ENCODE measurements around the gene C1orf122. TPM values are rescaled to one million over a fixed set of nuclear protein-coding genes. Genes with fewer than 3 reads are reported as not detected.
A peak's percentile ranks its signal among the peaks of the same experiment; 100 is the strongest.

The C1orf122 gene
- total and polyA plus RNA-seq, 2 of the 13 experiments (the other 11 are each of a cell fraction or from before 2014, with no cell fraction given): 18.7 to 40.6 TPM

- TF ChIP-seq NFKB2 (CRISPR knock-in tag; IDR thresholded peaks at IDR 0.05; ENCODE audit: borderline replicate concordance) (peak; percentile 38; the same call in 1 of the 2 replicates), GATAD2A (CRISPR knock-in tag; IDR thresholded peaks at IDR 0.05) (no peak), FOXC1 (CRISPR knock-in tag; IDR thresholded peaks at IDR 0.05; ENCODE audit: borderline replicate concordance) (no peak), ARID2 (CRISPR knock-in tag; IDR thresholded peaks at IDR 0.05; ENCODE audit: borderline replicate concordance) (no peak), ZNF749 (CRISPR knock-in tag; IDR thresholded peaks at IDR 0.05; ENCODE audit: borderline replicate concordance) (no peak), ZNF234 (CRISPR knock-in tag; conservative IDR thresholded peaks at IDR 0.05) (no peak), ZNF260 (CRISPR knock-in tag; IDR thresholded peaks at IDR 0.05; ENCODE audit: borderline replicate concordance, low read depth) (no peak), MLLT10 (CRISPR knock-in tag; IDR thresholded peaks at IDR 0.05) (no peak), RXRA (CRISPR knock-in tag; IDR thresholded peaks at IDR 0.05) (no peak), ZNF414 (CRISPR knock-in tag; IDR thresholded peaks at IDR 0.05) (no peak), KAT7 (CRISPR knock-in tag; IDR thresholded peaks at IDR 0.05; ENCODE audit: borderline replicate concordance) (no peak), ZNF556 (CRISPR knock-in tag; IDR thresholded peaks at IDR 0.05; ENCODE audit: borderline replicate concordance) (no peak), POLR2AphosphoS2 (IDR thresholded peaks at IDR 0.05; ENCODE audit: low read depth, low read length) (no peak), TGIF2 (CRISPR knock-in tag; IDR thresholded peaks at IDR 0.05) (no peak), SMAD3 (CRISPR knock-in tag; IDR thresholded peaks at IDR 0.05) (no peak), KDM2A (CRISPR knock-in tag; IDR thresholded peaks at IDR 0.05; ENCODE audit: borderline replicate concordance, low read depth) (peak; percentile 49; the same call in 1 of the 2 replicates), ZNF530 (CRISPR knock-in tag; IDR thresholded peaks at IDR 0.05; ENCODE audit: low read depth) (no peak), ZNF326 (CRISPR knock-in tag; IDR thresholded peaks at IDR 0.05; ENCODE audit: borderline replicate concordance) (no peak), ZNF839 (CRISPR knock-in tag; IDR thresholded peaks at IDR 0.05; ENCODE audit: borderline replicate concordance) (no peak)
- TF ChIP-seq, protein P1, sequence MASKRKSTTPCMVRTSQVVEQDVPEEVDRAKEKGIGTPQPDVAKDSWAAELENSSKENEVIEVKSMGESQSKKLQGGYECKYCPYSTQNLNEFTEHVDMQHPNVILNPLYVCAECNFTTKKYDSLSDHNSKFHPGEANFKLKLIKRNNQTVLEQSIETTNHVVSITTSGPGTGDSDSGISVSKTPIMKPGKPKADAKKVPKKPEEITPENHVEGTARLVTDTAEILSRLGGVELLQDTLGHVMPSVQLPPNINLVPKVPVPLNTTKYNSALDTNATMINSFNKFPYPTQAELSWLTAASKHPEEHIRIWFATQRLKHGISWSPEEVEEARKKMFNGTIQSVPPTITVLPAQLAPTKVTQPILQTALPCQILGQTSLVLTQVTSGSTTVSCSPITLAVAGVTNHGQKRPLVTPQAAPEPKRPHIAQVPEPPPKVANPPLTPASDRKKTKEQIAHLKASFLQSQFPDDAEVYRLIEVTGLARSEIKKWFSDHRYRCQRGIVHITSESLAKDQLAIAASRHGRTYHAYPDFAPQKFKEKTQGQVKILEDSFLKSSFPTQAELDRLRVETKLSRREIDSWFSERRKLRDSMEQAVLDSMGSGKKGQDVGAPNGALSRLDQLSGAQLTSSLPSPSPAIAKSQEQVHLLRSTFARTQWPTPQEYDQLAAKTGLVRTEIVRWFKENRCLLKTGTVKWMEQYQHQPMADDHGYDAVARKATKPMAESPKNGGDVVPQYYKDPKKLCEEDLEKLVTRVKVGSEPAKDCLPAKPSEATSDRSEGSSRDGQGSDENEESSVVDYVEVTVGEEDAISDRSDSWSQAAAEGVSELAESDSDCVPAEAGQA (IDR thresholded peaks at IDR 0.05; ENCODE audit: low read depth): no peak
- TF ChIP-seq, protein P1 (CRISPR knock-in tag; IDR thresholded peaks at IDR 0.05; ENCODE audit: borderline replicate concordance): peak; percentile 76; the same call in 1 of the 2 replicates
- TF ChIP-seq, protein P2, sequence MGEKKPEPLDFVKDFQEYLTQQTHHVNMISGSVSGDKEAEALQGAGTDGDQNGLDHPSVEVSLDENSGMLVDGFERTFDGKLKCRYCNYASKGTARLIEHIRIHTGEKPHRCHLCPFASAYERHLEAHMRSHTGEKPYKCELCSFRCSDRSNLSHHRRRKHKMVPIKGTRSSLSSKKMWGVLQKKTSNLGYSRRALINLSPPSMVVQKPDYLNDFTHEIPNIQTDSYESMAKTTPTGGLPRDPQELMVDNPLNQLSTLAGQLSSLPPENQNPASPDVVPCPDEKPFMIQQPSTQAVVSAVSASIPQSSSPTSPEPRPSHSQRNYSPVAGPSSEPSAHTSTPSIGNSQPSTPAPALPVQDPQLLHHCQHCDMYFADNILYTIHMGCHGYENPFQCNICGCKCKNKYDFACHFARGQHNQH (CRISPR knock-in tag; IDR thresholded peaks at IDR 0.05): no peak
- TF ChIP-seq, protein P3, sequence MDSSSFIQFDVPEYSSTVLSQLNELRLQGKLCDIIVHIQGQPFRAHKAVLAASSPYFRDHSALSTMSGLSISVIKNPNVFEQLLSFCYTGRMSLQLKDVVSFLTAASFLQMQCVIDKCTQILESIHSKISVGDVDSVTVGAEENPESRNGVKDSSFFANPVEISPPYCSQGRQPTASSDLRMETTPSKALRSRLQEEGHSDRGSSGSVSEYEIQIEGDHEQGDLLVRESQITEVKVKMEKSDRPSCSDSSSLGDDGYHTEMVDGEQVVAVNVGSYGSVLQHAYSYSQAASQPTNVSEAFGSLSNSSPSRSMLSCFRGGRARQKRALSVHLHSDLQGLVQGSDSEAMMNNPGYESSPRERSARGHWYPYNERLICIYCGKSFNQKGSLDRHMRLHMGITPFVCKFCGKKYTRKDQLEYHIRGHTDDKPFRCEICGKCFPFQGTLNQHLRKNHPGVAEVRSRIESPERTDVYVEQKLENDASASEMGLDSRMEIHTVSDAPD (CRISPR knock-in tag; IDR thresholded peaks at IDR 0.05): no peak
Observed at GRCh38 chr1:37793773-37794371, 13.7 kb upstream of the C1orf122 start, which contains the start of gene MANEAL (continued).
